Stimulated activated CD4-positive, alpha-beta T cell treated with anti-CD3 and anti-CD28 coated beads, TNF-alpha, amount 100 ng/mL, for 1 hour (primary cell): Measurements from ENCODE around the gene SELENOS.

Experiments
- DNase-seq, 3 donors: peaks; one replicate each; pipeline ENCODE4 v3.0.0-alpha.2; 2020; ENCODE audit warnings: low read depth in 3 of 3, low spot score in 1 of 3

SELENOS gene, protein sequence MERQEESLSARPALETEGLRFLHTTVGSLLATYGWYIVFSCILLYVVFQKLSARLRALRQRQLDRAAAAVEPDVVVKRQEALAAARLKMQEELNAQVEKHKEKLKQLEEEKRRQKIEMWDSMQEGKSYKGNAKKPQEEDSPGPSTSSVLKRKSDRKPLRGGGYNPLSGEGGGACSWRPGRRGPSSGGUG

DNA sequence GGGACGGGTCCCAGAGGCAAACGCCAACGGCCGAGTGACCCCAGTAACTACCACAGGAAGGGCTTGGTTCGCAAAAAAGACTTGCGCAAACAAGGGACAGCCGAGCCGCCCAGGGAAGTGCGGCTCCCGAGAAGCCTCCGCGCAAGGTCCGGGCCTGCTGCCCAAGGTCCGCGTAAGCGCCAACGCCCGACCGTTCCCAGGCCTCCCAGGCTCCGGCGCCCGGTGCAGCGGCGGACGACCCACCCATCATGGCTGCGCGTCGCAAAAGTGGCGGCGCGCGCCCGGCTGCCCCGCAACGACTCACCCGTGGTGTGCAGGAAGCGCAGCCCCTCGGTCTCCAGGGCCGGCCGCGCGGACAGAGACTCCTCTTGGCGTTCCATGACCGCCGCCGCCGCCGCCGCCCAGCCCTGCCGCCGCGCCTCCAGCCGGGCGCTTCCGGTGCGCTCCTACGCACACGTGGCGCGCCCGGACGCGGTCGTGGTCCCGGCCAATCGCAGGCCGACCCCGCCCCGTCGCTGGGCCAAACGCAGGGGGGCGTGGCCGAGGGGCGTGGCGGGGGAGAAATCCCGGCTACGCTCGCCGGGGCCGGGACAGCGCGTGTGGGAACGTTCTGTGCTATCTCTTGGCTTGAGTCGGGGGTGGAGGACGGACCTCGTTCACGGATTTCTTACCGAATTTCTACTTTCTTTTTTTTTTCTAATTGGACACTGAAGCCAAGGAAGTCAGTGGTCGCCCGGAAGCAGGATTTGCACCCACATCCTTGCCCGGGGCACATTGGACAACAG is at the start of gene SELENOS:
TSS of gene SELENOS (minus strand) at position 448 of the 785 bp plus-strand sequence. CDS start at position 380, 68 bp downstream.
- peak; percentile 63 to 90 (median 71) for DNase-seq

DNA sequence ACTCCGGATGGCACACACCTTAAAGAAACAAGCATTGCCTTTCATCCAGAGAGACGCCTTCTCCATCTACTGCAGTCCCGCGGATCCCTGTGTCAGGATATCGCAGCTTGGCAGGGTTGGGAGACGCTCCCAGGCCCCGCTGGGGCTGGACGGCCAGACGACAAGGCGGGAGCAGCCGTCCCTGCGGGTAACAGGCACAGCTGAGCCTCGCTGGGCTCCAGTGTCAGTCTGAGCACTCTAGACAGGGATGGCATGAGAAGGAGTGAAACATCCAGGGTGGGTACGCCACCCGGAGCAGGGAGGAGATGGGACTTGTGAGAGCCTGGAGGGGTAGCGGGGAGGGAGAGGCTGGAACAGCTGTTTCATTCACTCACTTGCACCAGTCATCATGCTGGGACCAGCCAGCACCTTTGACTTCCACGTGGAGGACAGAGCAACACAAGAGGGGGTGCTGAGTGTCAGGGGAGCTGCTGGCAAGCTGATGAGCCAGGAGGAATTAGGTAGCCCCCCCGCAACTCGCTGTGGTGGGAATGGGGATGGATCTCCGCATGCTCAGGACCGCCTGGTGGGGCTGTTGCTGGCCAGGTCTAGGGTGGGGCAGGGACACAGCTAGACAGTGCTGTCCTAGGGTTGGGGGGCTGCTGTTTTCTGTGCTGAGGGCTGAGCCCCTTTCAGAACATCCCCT is 49.3 kb upstream of the SELENOS start:
- DNase-seq, result no peak

DNA sequence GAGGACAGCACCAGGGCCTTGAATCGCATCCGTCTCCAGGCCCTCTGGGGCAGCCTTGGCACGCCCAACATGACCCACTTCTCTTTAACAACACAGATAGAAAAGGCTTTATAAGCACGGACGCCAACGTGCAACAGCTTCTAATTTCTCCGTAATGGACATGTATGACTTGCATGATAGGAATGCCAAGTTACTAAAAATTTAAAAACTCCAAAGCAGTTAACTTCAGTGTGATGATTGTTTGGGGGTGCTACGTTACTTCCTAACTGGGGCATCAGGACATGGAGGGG is 48.7 kb upstream of the SELENOS start:
- no peak for DNase-seq

DNA sequence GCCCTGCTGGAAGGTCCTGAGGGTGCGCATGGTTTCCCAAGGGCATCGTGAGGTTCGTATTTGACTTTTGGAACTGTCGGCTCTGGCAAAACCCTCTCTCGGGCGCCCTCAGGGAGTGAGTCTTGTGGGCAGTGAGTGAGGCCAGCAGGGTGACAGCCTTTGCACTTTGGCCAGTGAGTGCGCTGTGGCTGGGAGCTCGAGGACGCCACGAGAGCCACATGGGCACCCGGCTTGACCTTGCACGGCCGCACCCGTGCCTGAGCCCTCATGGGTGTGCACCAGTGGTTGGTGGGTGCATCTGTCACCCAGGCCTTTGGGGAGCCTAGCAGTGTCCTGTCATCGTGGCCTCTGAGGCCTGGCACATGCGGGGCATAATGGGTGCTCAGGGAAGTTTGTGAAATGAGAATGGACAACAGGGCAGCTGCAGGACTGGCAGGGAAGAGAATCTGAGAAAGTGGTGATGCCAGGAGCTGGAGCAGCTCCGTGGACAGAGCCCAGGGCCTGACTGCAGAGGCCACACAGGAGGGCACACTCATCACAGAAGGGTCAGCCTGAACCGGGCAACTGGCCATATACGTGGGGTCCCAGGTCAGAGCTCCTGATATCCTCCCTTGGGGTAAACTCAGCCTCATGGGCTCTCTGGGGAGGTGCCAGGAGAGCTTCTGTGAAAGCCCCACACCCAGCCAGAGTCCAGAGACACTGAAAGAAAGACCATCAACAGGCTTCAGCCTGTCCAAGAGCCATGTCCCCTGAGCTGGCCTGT is 48.2 kb upstream of the SELENOS start:
- DNase-seq, result no peak

DNA sequence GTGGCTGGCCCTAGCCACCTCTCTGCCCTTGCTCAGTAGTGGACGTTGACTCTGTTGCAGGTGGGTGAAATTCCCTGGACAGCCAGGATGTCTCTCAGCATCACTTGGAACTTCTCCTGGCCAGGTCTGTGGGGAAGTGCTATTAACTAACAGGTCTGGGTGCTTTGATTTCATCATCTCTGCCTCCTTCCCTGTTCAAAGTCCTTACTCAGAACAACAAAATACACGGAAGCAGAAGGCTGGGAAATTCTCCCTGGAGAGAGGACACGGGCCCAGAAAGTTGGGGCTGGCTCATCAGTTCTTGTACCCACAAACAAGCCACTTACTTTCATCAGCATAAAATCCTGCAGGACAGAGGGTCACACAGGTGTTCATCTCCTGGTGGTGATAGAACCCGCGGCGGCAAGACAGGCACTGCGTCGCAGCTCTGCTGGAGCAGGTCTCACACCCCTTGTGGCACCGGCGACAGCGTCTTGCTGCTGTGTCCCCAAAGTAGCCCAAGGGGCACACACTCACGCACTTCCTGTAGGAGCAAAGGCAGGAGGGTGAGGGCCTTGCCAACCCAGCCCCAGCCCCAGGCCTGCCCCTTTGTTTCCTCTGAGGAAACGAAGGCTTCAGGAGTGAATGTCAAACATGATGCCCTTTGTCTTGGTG is 47.4 kb upstream of the SELENOS start:
- DNase-seq, result no peak

DNA sequence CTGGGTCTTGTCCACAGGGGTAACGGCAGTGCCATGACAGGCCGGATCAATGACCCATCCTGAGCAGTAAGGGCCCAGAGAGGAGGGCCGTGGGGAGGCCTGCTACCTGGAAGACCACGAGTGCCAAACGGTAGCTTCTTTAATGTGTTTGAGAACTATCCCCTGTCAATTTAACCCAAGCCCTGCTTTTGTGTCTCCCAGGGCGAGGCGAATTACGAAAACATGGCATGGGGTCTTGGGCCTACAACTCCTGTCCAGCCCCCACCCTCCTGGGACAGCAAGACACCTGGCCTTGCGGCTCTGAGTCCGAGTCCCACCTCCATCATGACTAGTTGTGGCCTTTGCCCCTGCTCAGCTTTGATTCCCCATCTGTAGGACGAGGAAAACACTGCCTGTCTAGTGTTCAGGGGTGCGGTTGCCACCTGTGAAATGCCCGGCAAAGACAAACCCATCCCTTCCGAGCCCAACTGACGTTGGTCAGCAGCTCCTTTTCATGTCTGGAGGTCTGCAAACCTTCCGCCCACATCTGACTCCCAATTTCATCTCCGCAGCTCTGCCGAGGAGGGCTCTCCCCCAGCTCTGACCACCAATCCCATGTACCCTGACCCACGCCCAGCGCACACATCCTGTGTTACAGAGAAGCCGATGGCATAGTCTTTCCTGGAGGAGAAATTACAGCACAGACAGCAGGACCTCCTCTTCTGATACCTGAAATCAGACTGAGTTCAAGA is 46.7 kb upstream of the SELENOS start:
- no peak for DNase-seq

DNA sequence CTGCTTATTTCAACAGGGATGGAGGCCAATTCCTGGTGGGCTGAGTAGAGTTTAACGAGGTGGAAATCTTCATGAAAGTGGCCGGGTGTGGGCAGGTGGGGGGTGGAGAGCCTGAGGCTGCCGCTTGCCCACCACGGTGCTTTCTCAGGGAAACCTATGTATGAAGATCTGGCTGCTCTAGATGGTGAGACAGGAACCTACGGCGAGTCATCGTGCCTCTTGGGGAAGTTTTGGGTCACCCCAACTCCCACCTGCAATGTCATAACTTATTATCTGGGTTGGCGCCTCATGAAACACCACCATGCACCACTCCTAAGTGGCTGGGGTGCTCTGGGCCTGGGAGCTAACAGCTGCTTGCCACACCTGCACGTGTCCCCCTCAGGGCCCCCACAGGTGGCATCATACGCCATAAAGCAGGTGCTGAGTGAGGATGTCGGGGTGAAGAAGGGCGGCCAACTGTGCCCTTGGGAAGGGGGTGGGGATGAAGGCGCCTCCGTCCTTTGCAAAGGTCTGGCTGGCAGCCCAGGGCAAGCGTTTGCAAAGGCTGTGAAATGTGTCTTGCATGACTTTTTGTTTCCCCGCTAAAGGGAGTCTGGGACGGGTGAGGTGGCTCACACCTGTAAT is 45.7 kb upstream of the SELENOS start:
- DNase-seq, result no peak

DNA sequence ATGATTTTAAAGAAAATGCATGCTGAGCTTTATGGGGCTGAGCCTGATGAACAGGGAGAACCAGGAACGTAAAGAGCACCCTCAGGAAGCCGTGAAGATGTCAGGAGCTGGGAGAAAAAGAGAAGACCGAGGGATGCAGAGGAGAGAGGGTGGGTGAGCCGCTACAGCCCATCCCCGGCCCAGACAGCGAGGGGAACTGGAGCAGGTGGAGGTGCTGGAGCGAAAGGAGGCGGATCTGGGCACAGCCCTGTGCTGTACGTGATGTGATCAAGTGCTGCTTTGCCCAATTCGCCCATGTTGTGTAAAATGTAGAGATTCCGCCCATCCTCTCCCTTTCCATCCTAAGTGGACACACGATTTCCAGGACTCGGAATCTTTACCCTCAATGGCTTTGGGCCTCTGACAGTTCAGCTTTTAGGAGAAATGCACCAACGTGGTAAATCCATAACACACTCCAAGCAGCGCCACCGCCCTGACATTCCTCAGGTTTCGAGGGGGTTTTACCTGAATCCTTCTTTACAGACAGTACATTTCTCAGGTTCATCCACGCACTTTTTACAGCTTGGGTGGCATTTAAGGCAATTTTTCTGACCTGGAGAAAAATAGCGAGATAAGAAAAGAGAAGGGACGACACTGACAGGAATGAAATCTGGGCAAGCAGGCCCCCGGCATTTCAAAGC is 44.9 kb upstream of the SELENOS start:
- no peak for DNase-seq

DNA sequence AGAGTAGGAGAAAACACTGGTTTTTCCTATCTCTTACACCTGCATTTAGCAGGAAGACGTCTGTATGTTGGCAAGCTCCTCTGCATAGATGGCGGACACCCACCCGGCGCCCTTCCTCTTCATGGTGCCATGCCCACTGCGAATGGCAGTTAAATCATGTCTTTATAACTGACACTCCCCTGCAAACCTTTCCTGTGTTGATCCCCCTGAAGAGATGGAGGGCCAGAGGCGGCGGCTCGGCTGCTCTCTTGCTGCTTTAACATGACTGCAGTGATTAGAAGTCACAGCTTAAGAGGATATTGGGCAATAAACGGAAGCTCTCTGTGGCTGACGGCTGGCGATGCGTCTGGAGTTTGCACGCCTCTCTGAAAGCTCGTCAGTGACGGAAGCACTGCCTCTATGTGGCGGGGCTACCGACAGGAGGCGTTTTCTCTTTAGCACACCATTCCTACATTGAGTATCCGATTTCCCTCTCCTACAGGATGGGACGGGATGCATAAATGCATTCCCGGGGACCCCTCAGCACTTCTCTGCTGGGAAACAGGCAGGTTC is 43.3 kb upstream of the SELENOS start:
- DNase-seq, result peak in 1 of 3 donors; percentile 16

DNA sequence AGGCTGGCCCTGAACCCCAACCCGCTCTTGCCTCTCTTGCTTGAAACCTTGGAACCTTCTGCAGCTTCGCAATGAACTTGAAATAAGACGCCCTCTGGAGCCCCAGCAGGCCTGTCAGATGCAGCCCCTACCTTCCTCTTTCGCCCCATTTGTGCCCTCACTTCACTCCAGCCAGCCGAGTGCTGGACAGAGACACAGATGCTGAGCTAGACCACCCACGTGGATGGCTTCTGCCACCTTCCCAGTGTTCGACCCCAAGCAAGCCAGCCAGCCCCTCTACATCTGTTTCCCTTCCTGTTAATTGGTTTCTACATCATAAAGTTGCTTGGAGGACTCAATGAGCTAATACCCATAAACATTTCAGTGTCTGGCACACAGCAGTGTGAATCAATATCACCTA is 41.6 kb upstream of the SELENOS start:
- DNase-seq, result no peak

DNA sequence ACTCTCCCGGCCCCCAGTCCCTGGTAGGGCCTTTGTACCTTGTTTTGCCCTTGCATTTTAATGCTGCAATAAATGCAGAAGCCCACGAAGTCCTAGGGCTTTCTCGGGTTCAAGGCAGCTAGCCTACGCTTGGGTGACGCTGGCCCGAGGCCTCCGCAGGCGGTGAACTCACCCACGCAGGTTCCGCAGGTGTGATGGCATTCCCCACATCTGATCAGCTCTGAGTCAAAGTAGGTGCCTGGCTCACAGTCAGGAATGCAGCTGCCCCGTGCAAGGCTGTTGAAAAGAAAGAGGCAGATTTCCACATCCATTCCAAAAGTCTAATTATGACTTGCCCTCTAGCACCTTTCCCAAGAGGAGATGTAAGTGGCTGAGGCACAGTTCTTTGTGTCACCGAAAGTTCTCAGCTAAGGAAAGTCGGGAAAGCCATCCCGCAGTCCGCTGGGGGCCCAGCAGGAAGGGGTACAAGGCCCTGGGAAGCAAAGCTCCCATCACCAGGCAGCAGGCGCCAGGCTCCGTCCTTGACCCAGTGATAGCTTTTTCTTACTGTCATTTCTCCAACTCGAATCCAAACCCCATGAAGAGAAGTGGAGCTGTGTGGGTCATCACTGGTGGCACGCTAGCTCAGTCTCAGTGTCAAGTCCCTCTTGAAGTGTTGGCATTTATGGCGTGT is 41.0 kb upstream of the SELENOS start:
- DNase-seq, result no peak

DNA sequence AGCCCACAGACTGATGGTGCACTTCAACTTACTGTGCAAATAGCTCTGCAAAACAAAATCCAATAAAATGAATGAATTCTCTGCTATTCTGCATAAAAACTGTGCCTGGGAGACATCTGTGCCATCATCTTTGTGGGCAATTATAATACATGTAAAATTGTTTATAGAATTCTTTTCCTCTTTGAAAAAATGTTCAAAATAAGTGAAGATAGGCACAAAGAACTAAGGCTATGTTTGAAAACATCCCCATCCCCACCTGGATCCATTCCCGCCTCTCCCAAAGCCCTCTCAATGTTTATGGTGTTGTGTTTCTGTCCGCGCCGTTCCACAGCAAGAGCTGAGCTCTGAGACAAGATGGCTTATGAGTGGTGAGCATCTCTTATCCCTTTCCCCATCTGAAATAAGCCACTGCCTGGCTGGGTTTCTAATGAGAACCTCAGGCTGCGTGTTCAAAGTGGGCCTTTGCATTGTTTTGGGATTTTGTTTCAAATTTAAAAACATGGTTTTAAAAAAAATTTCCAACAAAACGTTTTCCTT is 40.1 kb upstream of the SELENOS start:
- DNase-seq, result no peak

DNA sequence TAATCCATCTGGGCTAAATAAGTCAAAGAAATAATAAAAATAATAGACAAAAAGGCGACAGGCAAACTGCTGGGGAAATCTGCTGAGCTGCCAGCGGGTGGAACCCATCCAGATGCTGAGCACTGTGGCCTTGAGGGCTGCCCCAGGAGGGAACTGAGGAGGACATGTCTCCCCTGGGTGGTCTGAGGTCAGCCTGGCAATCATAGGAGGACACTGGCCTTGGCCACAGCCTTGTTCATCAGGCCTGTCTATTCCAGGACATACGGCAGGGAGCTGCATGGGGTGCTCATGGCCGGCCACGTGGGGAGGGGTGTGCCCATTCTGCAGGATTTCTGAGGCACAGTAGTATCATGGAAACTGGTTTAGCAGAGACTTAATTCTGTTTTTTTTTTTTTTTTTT is 39.2 kb upstream of the SELENOS start:
- no peak for DNase-seq

DNA sequence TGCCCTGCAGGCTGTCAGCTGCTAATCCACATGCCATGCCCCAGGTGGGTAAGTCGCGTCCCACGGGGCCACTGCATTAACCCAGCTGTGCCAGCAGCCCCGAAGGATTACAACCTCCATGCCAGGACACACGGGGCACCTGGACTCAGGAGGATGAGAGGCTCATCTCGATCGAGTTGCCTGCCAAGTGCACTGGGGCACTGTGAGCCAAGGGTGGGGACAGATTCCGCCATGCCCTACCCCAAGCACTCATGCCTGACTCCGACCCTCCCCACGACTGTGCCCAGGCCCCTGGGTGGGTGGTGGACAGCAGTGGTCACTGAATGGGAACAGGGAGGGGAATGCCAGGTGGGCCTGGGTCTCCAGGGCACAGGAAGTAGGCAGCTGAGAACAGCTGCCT is 38.5 kb upstream of the SELENOS start:
- DNase-seq, result no peak

DNA sequence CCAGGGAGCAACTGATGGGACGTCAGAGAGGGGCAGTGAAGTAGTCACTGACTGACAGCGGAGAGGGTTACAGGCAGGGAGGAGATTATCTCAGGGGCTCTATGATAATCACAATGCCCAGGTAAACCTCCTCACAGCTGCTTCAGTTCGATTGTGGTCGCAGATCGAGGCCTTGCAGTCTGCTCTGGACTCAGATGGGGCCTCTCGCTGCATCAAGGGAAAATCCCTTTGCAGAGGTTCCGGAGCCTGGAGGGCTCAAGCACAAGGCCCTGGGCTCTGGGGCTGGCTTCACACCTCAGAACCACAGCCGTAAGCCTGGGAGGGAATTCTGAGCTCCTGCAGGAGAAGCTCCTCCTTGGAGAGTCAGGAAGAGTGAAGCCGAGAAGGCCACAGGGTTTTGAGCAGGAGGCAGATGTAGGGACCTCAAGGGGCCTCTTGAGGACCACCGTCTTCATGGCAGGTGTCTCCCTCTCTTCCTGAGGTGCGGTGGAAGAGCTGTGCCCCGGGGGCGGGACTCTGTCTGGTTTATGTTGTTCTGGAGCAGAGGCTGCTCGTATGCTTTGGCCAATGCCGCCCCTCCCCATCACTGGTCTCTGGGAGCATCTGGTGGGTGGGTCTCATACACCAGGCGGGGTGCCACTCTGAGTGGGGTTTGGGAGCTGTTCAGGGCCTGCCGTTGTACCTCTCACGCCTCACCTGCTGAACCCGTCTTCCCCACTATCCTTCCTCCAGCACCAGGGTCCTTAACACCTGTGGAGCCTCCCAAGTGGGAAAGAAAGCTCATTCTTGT is 37.2 kb upstream of the SELENOS start:
- no peak for DNase-seq

DNA sequence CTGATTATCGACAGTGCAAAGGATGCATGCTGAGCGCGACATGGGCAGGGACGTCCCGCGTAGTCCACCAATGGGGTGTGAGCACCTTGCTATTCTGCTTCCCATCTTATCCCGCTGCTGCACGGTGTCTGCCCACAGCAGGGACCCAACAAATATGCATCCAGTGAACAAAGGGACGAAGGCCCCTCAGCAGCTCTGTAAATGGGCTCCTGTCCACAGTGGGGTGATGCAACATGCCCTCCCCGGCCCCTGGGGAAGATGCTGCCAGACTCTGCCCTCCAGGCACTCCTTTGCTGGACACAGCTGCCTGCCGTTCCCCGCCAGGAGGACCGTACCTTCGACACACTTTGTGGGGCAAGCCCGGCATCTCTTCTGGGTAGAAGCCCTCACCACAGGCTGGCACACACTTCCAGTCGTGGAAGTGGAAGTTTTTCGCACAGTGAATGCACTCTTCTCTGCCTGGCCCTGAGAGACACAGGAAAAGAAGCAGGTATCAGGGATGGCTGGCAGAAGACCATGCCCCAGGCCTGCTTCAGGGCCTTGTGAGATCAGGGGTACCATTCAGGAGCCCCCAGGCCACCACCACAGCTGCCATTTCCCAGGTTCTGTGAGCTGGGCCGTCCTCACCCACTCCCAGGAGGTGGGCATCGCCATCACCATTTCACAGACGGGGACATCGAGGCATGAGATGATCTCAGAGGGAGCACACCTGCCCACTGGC is 35.9 kb upstream of the SELENOS start:
- DNase-seq, result no peak

DNA sequence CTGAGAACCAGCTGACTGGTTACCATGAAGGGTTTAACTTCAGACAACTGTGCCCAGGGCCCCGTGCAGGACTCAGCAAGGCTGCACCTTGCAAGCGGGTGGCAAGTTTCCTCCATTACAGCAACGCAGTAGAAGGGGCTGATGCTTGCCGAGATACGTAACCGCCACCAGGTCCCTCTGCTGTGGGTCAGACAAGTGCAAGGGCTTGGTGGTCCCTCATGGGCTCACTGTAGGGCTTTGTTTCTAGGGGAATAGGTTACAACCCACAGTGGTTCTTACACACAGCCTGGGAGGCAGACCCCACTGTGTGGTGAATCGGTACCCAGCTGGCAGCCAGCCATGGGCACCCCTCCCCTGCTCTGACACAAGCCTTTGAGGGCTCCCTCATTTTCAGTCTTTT is 33.2 kb upstream of the SELENOS start:
- no peak for DNase-seq
